Small intestine (tissue), 7 donors: ENCODE results near the gene PI16. TPM values are rescaled to one million over a fixed set of nuclear protein-coding genes. Genes with fewer than 3 reads are reported as not detected.
"Not testable (repeated sequence)": the region's sequence is repeated elsewhere in the genome, so short reads cannot be mapped to it uniquely, and the experiment has no call there.

Experiments
- DNase-seq, 2 donors: peaks; one replicate each; pipeline versions ENCODE4 v3.0.0 to v3.0.0-alpha.2; 2013
- FAIRE-seq: peaks from 2 replicates; lab custom pipeline; 2012; peaks lifted over from hg19 to GRCh38; lab: Jason Lieb, UNC
- H3K27ac ChIP-seq, 3 donors: one replicate each; pipeline ENCODE4 v1.5.1; 2013; ENCODE audit warnings: low read length in 2 of 3, mild to moderate bottlenecking in 2 of 3, control low read depth in 1 of 3, inconsistent platforms in 1 of 3, low read depth in 1 of 3, moderate library complexity in 1 of 3
- H3K27me3 ChIP-seq, 3 donors: one replicate each; pipeline ENCODE4 v1.6.1; 2013; ENCODE audit warnings: low read length in 3 of 3, inconsistent platforms in 1 of 3; ENCODE audit not compliant: control insufficient read depth in 3 of 3, insufficient read depth in 3 of 3
- H3K36me3 ChIP-seq, 3 donors: one replicate each; pipeline ENCODE4 v1.6.1; 2013; ENCODE audit warnings: low read length in 3 of 3, inconsistent platforms in 1 of 3, low read depth in 1 of 3, mild to moderate bottlenecking in 1 of 3, moderate library complexity in 1 of 3; ENCODE audit not compliant: control insufficient read depth in 3 of 3, insufficient read depth in 2 of 3
- H3K4me1 ChIP-seq, 3 donors: one replicate each; pipeline ENCODE4 v1.6.1; 2013; ENCODE audit warnings: low read length in 2 of 3, inconsistent platforms in 1 of 3, low read depth in 1 of 3, mild to moderate bottlenecking in 1 of 3, moderate library complexity in 1 of 3; ENCODE audit not compliant: control insufficient read depth in 3 of 3, insufficient read depth in 2 of 3
- H3K4me3 ChIP-seq, 3 donors: one replicate each; pipeline ENCODE4 v1.5.1; 2013; ENCODE audit warnings: low read length in 3 of 3, control low read depth in 1 of 3, inconsistent platforms in 1 of 3, low read depth in 1 of 3, mild to moderate bottlenecking in 1 of 3, moderate library complexity in 1 of 3
- H3K9me3 ChIP-seq, 2 donors: one replicate each; pipeline ENCODE4 v1.6.1; 2013; ENCODE audit warnings: low read depth in 1 of 2, low read length in 1 of 2; ENCODE audit not compliant: control insufficient read depth in 2 of 2, insufficient read depth in 1 of 2
- WGBS, 3 donors: extraction: QIAGEN DNeasy Blood & Tissue Kit; methylation state at CpG; one replicate each; pipeline ENCODE4 v1.1.7; 2013; 5-methylcytosine and 5-hydroxymethylcytosine counted together
- polyA plus RNA-seq, 4 donors: library from polyadenylated mRNA; stranded (reverse) in 3 of 4; unstranded in 1 of 4; fragments of 200-250 nt in 3 of 4; fragments of 120-200 nt in 1 of 4; gene quantifications; one replicate each; pipeline versions ENCODE4 v1.2.1 to v1.2.3, GENCODE V29; 2013
- donor health status: healthy with polysubstance abuse.
- donor health status: control.
- donor health status: control.
- donor health status: Bipolar disorder and iron deficiency.
- donor health status: healthy.

PI16 gene
- polyA plus RNA-seq, 4 donors: 0.09 to 2.3 (median 0.27) TPM; not detected in 1

- H3K27ac ChIP-seq: peak overlapping the region in 1 of 3 donors; percentile 63
- H3K27me3 ChIP-seq: no peaks in the 10 kb centered on the region
- peak overlapping the region; percentile 93 to 100 (median 99) for H3K4me3 ChIP-seq
- FAIRE-seq: no peak
- peaks cover 0 to 6% of the 10 kb centered on the region in 2 donors for H3K9me3 ChIP-seq
- peak in 1 of 2 donors; percentile 51 for DNase-seq
- H3K4me1 ChIP-seq: peaks cover 6 to 16% (median 11%) of the 10 kb centered on the region in 3 donors
- WGBS, 3 donors: 2 to 5% (median 5%) methylated on average over 19 of the region's 19 CpGs
- H3K36me3 ChIP-seq: peaks cover 0 to 19% (median 2%) of the 10 kb centered on the region in 3 donors
Measured at GRCh38 chr6:36984581-36985416, 30.3 kb downstream of the PI16 start.

- no peak for DNase-seq
- WGBS, 3 donors: 0 to 1% (median 0%) methylated on average over 15 of the region's 15 CpGs
- peaks cover 0 to 6% of the 10 kb centered on the region in 2 donors for H3K9me3 ChIP-seq
- peaks cover 0 to 14% (median 2%) of the 10 kb centered on the region in 3 donors for H3K36me3 ChIP-seq
- peak overlapping the region; percentile 93 to 100 (median 99) for H3K4me3 ChIP-seq
- FAIRE-seq: no peak
- peaks cover 6 to 16% (median 11%) of the 10 kb centered on the region in 3 donors for H3K4me1 ChIP-seq
- peak overlapping the region; percentile 13 to 89 (median 69) for H3K27ac ChIP-seq
- H3K27me3 ChIP-seq: no peaks in the 10 kb centered on the region
Measured at GRCh38 chr6:36985417-36985807, 30.9 kb downstream of the PI16 start.

GRCh38 chr6:36985808-36986703 lies 31.5 kb downstream of the PI16 start, which contains the start of gene MTCH1:
MTCH1 (minus strand) TSS chr6:36986196; CDS start chr6:36986173, 23 bp downstream.
- DNase-seq (peak; percentile 86 to 96), FAIRE-seq (no peak)
- 0 to 1% (median 1%) methylated on average over 49 to 101 of the region's 101 CpGs for WGBS, 3 donors
- H3K27me3 ChIP-seq: no peaks in the 10 kb centered on the region
- H3K27ac ChIP-seq: peak within 1 kb of the TSS; percentile 39 to 92 (median 90)
- peaks cover 0 to 6% of the 10 kb centered on the region in 2 donors for H3K9me3 ChIP-seq
- peaks cover 6 to 16% (median 11%) of the 10 kb centered on the region in 3 donors for H3K4me1 ChIP-seq
- peaks cover 0 to 8% (median 2%) of the 10 kb centered on the region in 3 donors for H3K36me3 ChIP-seq
- peak within 1 kb of the TSS; percentile 93 to 100 (median 99) for H3K4me3 ChIP-seq

DNA sequence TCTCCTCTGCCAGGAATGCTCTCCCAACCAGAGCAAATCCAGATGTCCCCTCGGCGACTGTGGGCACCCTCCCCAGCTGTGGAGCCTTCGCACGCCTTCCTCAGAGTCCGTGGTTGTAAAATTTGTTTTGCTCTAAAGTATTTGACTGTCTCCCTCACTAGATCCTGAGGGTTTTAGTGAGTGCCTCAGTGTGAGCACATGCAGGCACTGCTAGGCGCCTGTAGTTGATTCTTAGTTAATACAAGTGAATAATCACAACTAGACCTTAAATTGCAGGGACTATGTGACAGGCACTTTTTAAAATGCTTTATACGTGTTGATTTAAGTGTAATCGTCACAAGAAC lies 32.1 kb downstream of the PI16 start:
- Histone ChIP-seq H3K4me1 (peaks cover 6 to 16% (median 11%) of the 10 kb centered on the region in 3 donors), H3K27ac (peak overlapping the region; percentile 39 to 92 (median 90)), H3K27me3 (no peaks in the 10 kb centered on the region), H3K9me3 (peaks cover 0 to 6% of the 10 kb centered on the region in 2 donors), H3K4me3 (peak overlapping the region; percentile 90 to 100 (median 93)), H3K36me3 (peaks cover 0 to 3% (median 2%) of the 10 kb centered on the region in 3 donors)
- 1 to 4% (median 3%) methylated on average over 8 of the region's 8 CpGs for WGBS, 3 donors
- FAIRE-seq: no peak
- no peak for DNase-seq

DNA sequence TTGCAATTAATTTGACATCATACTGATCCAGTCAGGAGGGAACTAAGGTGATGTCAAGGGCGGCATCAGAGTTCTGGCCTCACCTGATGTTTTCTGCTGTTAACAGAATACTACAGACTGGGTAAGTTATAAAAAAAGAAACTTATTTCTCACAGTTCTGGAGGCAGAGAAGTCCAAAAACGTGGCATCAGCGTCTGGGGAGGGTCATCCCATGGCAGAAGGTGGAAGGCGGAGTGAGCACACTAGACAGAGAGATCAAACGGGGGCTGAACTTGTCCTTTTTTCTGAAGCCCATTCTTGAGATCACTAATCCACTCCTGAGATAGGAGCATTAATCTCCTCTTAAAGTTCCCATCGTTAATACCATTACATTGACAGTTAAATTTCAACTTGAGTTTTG lies 34.7 kb downstream of the PI16 start:
- no peaks in the 10 kb centered on the region for H3K27me3 ChIP-seq
- H3K4me1 ChIP-seq: peaks cover 2 to 11% (median 10%) of the 10 kb centered on the region in 3 donors
- FAIRE-seq: no peak
- H3K27ac ChIP-seq: no peak overlapping the region
- peaks cover 0 to 6% of the 10 kb centered on the region in 2 donors for H3K9me3 ChIP-seq
- 73 to 84% (median 79%) methylated on average over 6 of the region's 6 CpGs for WGBS, 3 donors
- H3K36me3 ChIP-seq: no peaks in the 10 kb centered on the region
- DNase-seq: no peak
- no peak overlapping the region for H3K4me3 ChIP-seq

GRCh38 chr6:36990401-36990800 lies 35.9 kb downstream of the PI16 start:
- 80 to 94% (median 87%) methylated on average over 2 of the region's 2 CpGs for WGBS, 3 donors
- H3K4me1 ChIP-seq, DNase-seq, H3K36me3 ChIP-seq, H3K9me3 ChIP-seq, H3K27ac ChIP-seq, FAIRE-seq, H3K4me3 ChIP-seq, H3K27me3 ChIP-seq: not testable (repeated sequence)

- H3K4me3 ChIP-seq: no peak overlapping the region
- FAIRE-seq: no peak
- H3K27ac ChIP-seq: no peak overlapping the region
- H3K9me3 ChIP-seq: no peaks in the 10 kb centered on the region
- 35 to 63% (median 38%) methylated on average over 17 to 18 of the region's 18 CpGs for WGBS, 3 donors
- DNase-seq: peak in 1 of 2 donors; percentile 50
- peaks cover 0 to 8% (median 0%) of the 10 kb centered on the region in 3 donors for H3K27me3 ChIP-seq
- no peaks in the 10 kb centered on the region for H3K36me3 ChIP-seq
- H3K4me1 ChIP-seq: peaks cover 0 to 6% (median 0%) of the 10 kb centered on the region in 3 donors
Measured at GRCh38 chr6:36997811-36998722, 43.5 kb downstream of the PI16 start.
